HTR-8/SVneo (cell line): Measurements from ENCODE around the gene PCBD2.
A peak's percentile ranks its signal among the peaks of the same experiment; 100 is the strongest.
"Not testable (repeated sequence)": the region's sequence is repeated elsewhere in the genome, so short reads cannot be mapped to it uniquely, and the experiment has no call there.

Experiments
- DNase-seq: peaks from one replicate; pipeline ENCODE4 v3.0.0; 2011; ENCODE audit warnings: low spot score, mixed read lengths; ENCODE audit not compliant: insufficient read length
- FAIRE-seq: peaks from 2 replicates; lab custom pipeline; 2011; peaks lifted over from hg19 to GRCh38; lab: Jason Lieb, UNC

The PCBD2 gene

GRCh38 chr5:134905246-134905996 is 490 bp downstream of the PCBD2 start:
- no peak for FAIRE-seq
- DNase-seq: peak; percentile 61

GRCh38 chr5:134906811-134907210 is 1.9 kb downstream of the PCBD2 start:
- DNase-seq (no peak), FAIRE-seq (no peak)

GRCh38 chr5:134910752-134911151 is 5.8 kb downstream of the PCBD2 start:
- not testable (repeated sequence) for DNase-seq, FAIRE-seq

GRCh38 chr5:134911285-134912206 is 6.6 kb downstream of the PCBD2 start:
- no peak for DNase-seq
- no peak for FAIRE-seq

GRCh38 chr5:134913254-134913653 is 8.3 kb downstream of the PCBD2 start:
- DNase-seq: no peak
- no peak for FAIRE-seq

GRCh38 chr5:134913795-134914194 is 8.9 kb downstream of the PCBD2 start:
- DNase-seq: no peak
- no peak for FAIRE-seq

GRCh38 chr5:134917070-134917815 is 12.3 kb downstream of the PCBD2 start:
- FAIRE-seq (no peak), DNase-seq (no peak)

- DNase-seq (no peak), FAIRE-seq (no peak)
These were observed 13.9 kb downstream of the PCBD2 start for GRCh38 chr5:134918861-134919260.

GRCh38 chr5:134920848-134921575 is 16.1 kb downstream of the PCBD2 start:
- DNase-seq (no peak), FAIRE-seq (no peak)

GRCh38 chr5:134932508-134932907 is 27.6 kb downstream of the PCBD2 start:
- DNase-seq (no peak), FAIRE-seq (no peak)

- no peak for DNase-seq
- FAIRE-seq: no peak
These were observed 29.3 kb downstream of the PCBD2 start for GRCh38 chr5:134934202-134934601.

- DNase-seq (no peak), FAIRE-seq (no peak)
These were observed 31.0 kb downstream of the PCBD2 start for GRCh38 chr5:134935711-134936602.

- FAIRE-seq (no peak), DNase-seq (no peak)
These were observed 32.6 kb downstream of the PCBD2 start for GRCh38 chr5:134937526-134937925.

GRCh38 chr5:134938030-134938429 is 33.1 kb downstream of the PCBD2 start:
- no peak for DNase-seq
- FAIRE-seq: no peak

GRCh38 chr5:134939500-134939899 is 34.6 kb downstream of the PCBD2 start:
- DNase-seq: no peak
- FAIRE-seq: no peak

GRCh38 chr5:134943547-134943946 is 38.6 kb downstream of the PCBD2 start:
- FAIRE-seq (no peak), DNase-seq (no peak)

- no peak for FAIRE-seq
- no peak for DNase-seq
These were observed 39.7 kb downstream of the PCBD2 start for GRCh38 chr5:134944630-134945029.

GRCh38 chr5:134945041-134945440 is 40.1 kb downstream of the PCBD2 start:
- DNase-seq: no peak
- FAIRE-seq: no peak

- DNase-seq (peak; percentile 8), FAIRE-seq (no peak)
These were observed 44.0 kb downstream of the PCBD2 start for GRCh38 chr5:134948911-134949310.
